ENCODE measurements around the gene ZDHHC24.
"Not testable (repeated sequence)": the region's sequence is repeated elsewhere in the genome, so short reads cannot be mapped to it uniquely, and the experiment has no call there.

Gene ZDHHC24

GRCh38 chr11:66545701-66546367, at the start of gene ZDHHC24:
Gene ZDHHC24, minus strand, starts transcription at chr11:66546048. Its CDS starts 45 bp downstream, at chr11:66546003.
- DNase-seq (ENCODE audit: low read depth) = peak; percentile 75

GRCh38 chr11:66595245-66595904, 49.5 kb upstream of the ZDHHC24 start:
- DNase-seq (ENCODE audit: low read depth) = no peak

GRCh38 chr11:66593650-66594049, 47.8 kb upstream of the ZDHHC24 start:
- DNase-seq (ENCODE audit: low read depth) = no peak

- DNase-seq (ENCODE audit: low read depth) = no peak
Observed at GRCh38 chr11:66593303-66593635, 47.4 kb upstream of the ZDHHC24 start.

GRCh38 chr11:66592457-66593302, 46.8 kb upstream of the ZDHHC24 start, which contains the start of the genes CCDC87 and CCS:
Gene CCDC87, minus strand, starts transcription at chr11:66593063. Its CDS starts 48 bp downstream, at chr11:66593015.
Gene CCS, plus strand, starts transcription at chr11:66593185. Its CDS starts 77 bp downstream, at chr11:66593262.
- DNase-seq (ENCODE audit: low read depth) = peak; percentile 99

GRCh38 chr11:66591175-66591574, 45.3 kb upstream of the ZDHHC24 start:
- DNase-seq (ENCODE audit: low read depth) = no peak

GRCh38 chr11:66589996-66590675, 44.3 kb upstream of the ZDHHC24 start:
- no peak for DNase-seq (ENCODE audit: low read depth)

- DNase-seq (ENCODE audit: low read depth) = not testable (repeated sequence)
Observed at GRCh38 chr11:66589315-66589714, 43.5 kb upstream of the ZDHHC24 start.

- no peak for DNase-seq (ENCODE audit: low read depth)
Observed at GRCh38 chr11:66586136-66586535, 40.3 kb upstream of the ZDHHC24 start.

- DNase-seq (ENCODE audit: low read depth) = not testable (repeated sequence)
Observed at GRCh38 chr11:66585447-66585846, 39.6 kb upstream of the ZDHHC24 start.

- not testable (repeated sequence) for DNase-seq (ENCODE audit: low read depth)
Observed at GRCh38 chr11:66582565-66583147, 36.8 kb upstream of the ZDHHC24 start.

GRCh38 chr11:66581261-66581660, 35.4 kb upstream of the ZDHHC24 start:
- DNase-seq (ENCODE audit: low read depth) = no peak

- no peak for DNase-seq (ENCODE audit: low read depth)
Observed at GRCh38 chr11:66580803-66581202, 35.0 kb upstream of the ZDHHC24 start.

GRCh38 chr11:66579017-66579606, 33.3 kb upstream of the ZDHHC24 start:
- DNase-seq (ENCODE audit: low read depth) = peak; percentile 78

- DNase-seq (ENCODE audit: low read depth) = no peak
Observed at GRCh38 chr11:66570850-66571180, 25.0 kb upstream of the ZDHHC24 start.

GRCh38 chr11:66570079-66570849, 24.4 kb upstream of the ZDHHC24 start:
- DNase-seq (ENCODE audit: low read depth) = no peak

GRCh38 chr11:66569076-66569475, 23.2 kb upstream of the ZDHHC24 start:
- DNase-seq (ENCODE audit: low read depth) = no peak

GRCh38 chr11:66568124-66568916, 22.5 kb upstream of the ZDHHC24 start, which contains the start of gene CTSF:
Gene CTSF, minus strand, starts transcription at chr11:66568606. Its CDS starts 120 bp downstream, at chr11:66568486.
- peak; percentile 51 for DNase-seq (ENCODE audit: low read depth)

GRCh38 chr11:66567787-66568123, 21.9 kb upstream of the ZDHHC24 start:
- no peak for DNase-seq (ENCODE audit: low read depth)

GRCh38 chr11:66566221-66566620, 20.4 kb upstream of the ZDHHC24 start:
- DNase-seq (ENCODE audit: low read depth) = no peak
